WTC11 (cell line): ENCODE measurements around the gene LZTR1. TPM values are rescaled to one million over a fixed set of nuclear protein-coding genes. Genes with fewer than 3 reads are reported as not detected.
"Not testable (repeated sequence)": the region's sequence is repeated elsewhere in the genome, so short reads cannot be mapped to it uniquely, and the experiment has no call there.

Source experiments
- ATAC-seq: fragments of 200-7000 bp; cut with Tn5 transposase; 2 replicates; pipeline ENCODE4 v1.10.0; 2021; ENCODE audit warnings: mild to moderate bottlenecking, moderate library complexity
- CTCF ChIA-PET: fragments of 300-600 bp; sonication (Branson Sonifier 250); formaldehyde crosslinking; loops from one replicate; lab custom pipeline; 2021; ENCODE audit warnings: antibody characterized with exemption; lab: Charles Lee
- POLR2A ChIA-PET: fragments of 350-600 bp; sonication (Branson Sonifier 250); formaldehyde crosslinking; loops from one replicate; lab custom pipeline; 2021; ENCODE audit warnings: antibody characterized with exemption; lab: Charles Lee
- DNase-seq: peaks from one replicate; pipeline ENCODE4 v3.0.0; 2021; ENCODE audit warnings: low spot score
- H3K27ac Mint-ChIP-seq: 2 replicates; pipeline ENCODE4 v1.8.0; 2021; ENCODE audit warnings: mixed read lengths
- H3K27me3 Mint-ChIP-seq: 2 replicates; pipeline ENCODE4 v1.8.0; 2021; ENCODE audit warnings: low read depth, mild to moderate bottlenecking, moderate library complexity, mixed read lengths
- H3K36me3 Mint-ChIP-seq: 2 replicates; pipeline ENCODE4 v1.8.0; 2021; ENCODE audit warnings: mixed read lengths
- H3K4me1 Mint-ChIP-seq: 2 replicates; pipeline ENCODE4 v1.8.0; 2022; ENCODE audit warnings: mixed read lengths
- H3K4me3 Mint-ChIP-seq: 2 replicates; pipeline ENCODE4 v1.8.0; 2021; ENCODE audit warnings: mild to moderate bottlenecking, moderate library complexity, mixed read lengths
- H3K9me3 Mint-ChIP-seq: 2 replicates; pipeline ENCODE4 v1.8.0; 2021; ENCODE audit warnings: mixed read lengths
- E2F4 ChIP-seq: sonication (generic); formaldehyde crosslinking; IDR thresholded peaks from 2 replicates; pipeline ENCODE4 v1.8.1; 2022; ENCODE audit warnings: low read depth, mild to moderate bottlenecking, moderate library complexity, missing genetic modification reagents, borderline replicate concordance
- ELF4 ChIP-seq: sonication (generic); formaldehyde crosslinking; IDR thresholded peaks from 2 replicates; pipeline ENCODE4 v1.8.1; 2022; ENCODE audit warnings: low read depth, mild to moderate bottlenecking, moderate library complexity, missing genetic modification reagents
- FOXJ3 ChIP-seq: sonication (generic); formaldehyde crosslinking; IDR thresholded peaks from 2 replicates; pipeline ENCODE4 v1.9.0; 2021; ENCODE audit warnings: missing genetic modification reagents, mild to moderate bottlenecking, borderline replicate concordance
- FOXP1 ChIP-seq: sonication (generic); formaldehyde crosslinking; IDR thresholded peaks from 2 replicates; pipeline ENCODE4 v1.8.0; 2022; ENCODE audit warnings: missing genetic modification reagents, mild to moderate bottlenecking, moderate library complexity, borderline replicate concordance
- JUN ChIP-seq: sonication (generic); formaldehyde crosslinking; IDR thresholded peaks from 2 replicates; pipeline ENCODE4 v1.8.0; 2023; ENCODE audit warnings: mild to moderate bottlenecking, missing genetic modification reagents
- NR3C1 ChIP-seq: sonication (generic); formaldehyde crosslinking; conservative IDR thresholded peaks from 2 replicates; pipeline ENCODE4 v1.8.1; 2023; ENCODE audit warnings: low read depth, mild to moderate bottlenecking, missing genetic modification reagents
- PREB ChIP-seq: sonication (generic); formaldehyde crosslinking; IDR thresholded peaks from 2 replicates; pipeline ENCODE4 v1.8.1; 2022; ENCODE audit warnings: mild to moderate bottlenecking, missing genetic modification reagents, moderate library complexity, borderline replicate concordance
- SP1 ChIP-seq: sonication (generic); formaldehyde crosslinking; conservative IDR thresholded peaks from 2 replicates; pipeline ENCODE4 v1.8.1; 2022; ENCODE audit warnings: missing genetic modification reagents
- ZNF138 ChIP-seq: sonication (generic); formaldehyde crosslinking; conservative IDR thresholded peaks from 2 replicates; pipeline ENCODE4 v1.8.1; 2022; ENCODE audit warnings: mild to moderate bottlenecking, moderate library complexity, missing genetic modification reagents
- microRNA-seq: library from miRNA; unstranded; fragments of <30 nt; microRNA quantifications from one replicate; pipeline ENCODE4 v1.2.0, GENCODE V29; 2022; ENCODE audit warnings: borderline number of aligned reads
- total RNA-seq: library from RNA; stranded (reverse); gene quantifications from 3 replicates; pipeline ENCODE4 v1.2.3, GENCODE V29; 2021

Gene LZTR1
- total RNA-seq, 1 experiment from 2014 or later: 38.3 TPM

GRCh38 chr22:21047730-21048129 is 65.6 kb downstream of the LZTR1 start:
- no peak overlapping the region for H3K27ac Mint-ChIP-seq
- H3K9me3 Mint-ChIP-seq: no peaks in the 10 kb centered on the region
- peaks cover 23% of the 10 kb centered on the region for H3K27me3 Mint-ChIP-seq
- H3K4me3 Mint-ChIP-seq: no peak overlapping the region
- ATAC-seq (no peak), DNase-seq (no peak)
- TF ChIP-seq FOXP1 (CRISPR knock-in tag) (no peak), SP1 (CRISPR knock-in tag) (no peak), FOXJ3 (CRISPR knock-in tag) (no peak), PREB (CRISPR knock-in tag) (no peak), E2F4 (CRISPR knock-in tag) (no peak), JUN (CRISPR knock-in tag) (no peak), ELF4 (CRISPR knock-in tag) (no peak), ZNF138 (CRISPR knock-in tag) (no peak), NR3C1 (CRISPR knock-in tag) (no peak)
- CTCF ChIA-PET: interaction anchor here (1.1 to 3.7 kb wide), 2 partner anchors 27 to 55 kb away, joined by 3 to 15 read pairs; no protein-coding TSS in a partner anchor
- POLR2A ChIA-PET: interaction anchor here (2.8 kb wide), 1 partner anchor 8 kb away, joined by 8 read pairs; no protein-coding TSS in a partner anchor
- H3K36me3 Mint-ChIP-seq: no peaks in the 10 kb centered on the region
- peaks cover 29% of the 10 kb centered on the region for H3K4me1 Mint-ChIP-seq

GRCh38 chr22:21048448-21048847 is 66.4 kb downstream of the LZTR1 start:
- CTCF ChIA-PET: interaction anchor here (1.1 to 3.7 kb wide), 2 partner anchors 27 to 55 kb away, joined by 3 to 15 read pairs; no protein-coding TSS in a partner anchor
- H3K27ac Mint-ChIP-seq, H3K36me3 Mint-ChIP-seq, DNase-seq, ATAC-seq, H3K9me3 Mint-ChIP-seq, H3K4me3 Mint-ChIP-seq, POLR2A ChIA-PET: not testable (repeated sequence)
- peaks cover 16% of the 10 kb centered on the region for H3K27me3 Mint-ChIP-seq
- H3K4me1 Mint-ChIP-seq: peaks cover 33% of the 10 kb centered on the region

Small RNAs within 50 kb of the gene (microRNA-seq; reads per million reads assigned to microRNA genes)
- not detected for gene MIR649

Other genes with a start within 250 kb of the LZTR1 start
- 0.09 to 0.25 TPM (median 0.22 TPM) in 3 replicates for gene SERPIND1, start 208.2 kb upstream of the LZTR1 start, total RNA-seq
- 43.9 to 45.5 TPM (median 45.1 TPM) in 3 replicates for gene PI4KA, start 123.5 kb upstream of the LZTR1 start, total RNA-seq
- gene SNAP29, start 123.3 kb upstream of the LZTR1 start, total RNA-seq: 13.3 to 14.7 TPM (median 14.0 TPM) in 3 replicates
- gene CRKL, start 64.9 kb upstream of the LZTR1 start, total RNA-seq: 113 to 115 TPM (median 114 TPM) in 3 replicates
- 2.6 to 3.4 TPM (median 2.8 TPM) in 3 replicates for gene AIFM3, start 15.0 kb upstream of the LZTR1 start, total RNA-seq
- 18.7 to 23.9 TPM (median 19.3 TPM) in 3 replicates for gene THAP7, start 19.8 kb downstream of the LZTR1 start, total RNA-seq
- 0.13 to 0.69 TPM (median 0.30 TPM) in 3 replicates for gene P2RX6, start 32.9 kb downstream of the LZTR1 start, total RNA-seq
- gene SLC7A4, start 50.3 kb downstream of the LZTR1 start, total RNA-seq: 0.21 to 0.50 TPM (median 0.37 TPM) in 3 replicates
- not detected in 3 replicates for gene LRRC74B, start 63.6 kb downstream of the LZTR1 start, total RNA-seq